Epithelial cell of proximal tubule (primary cell): ENCODE results near the gene PIK3R1. TPM values are rescaled to one million over a fixed set of nuclear protein-coding genes. Genes with fewer than 3 reads are reported as not detected.

Experiments used
- DNase-seq: peaks from one replicate; pipeline ENCODE4 v3.0.0-alpha.2; 2011; ENCODE audit warnings: low read depth
- H3K4me3 ChIP-seq: 2 replicates; pipeline ENCODE4 v1.5.1; 2011; ENCODE audit warnings: low read depth, mild to moderate bottlenecking, low read length
- CTCF ChIP-seq: conservative IDR thresholded peaks from 2 replicates; pipeline ENCODE4 v1.5.1; 2012; ENCODE audit warnings: low read depth, mild to moderate bottlenecking, low read length
- total RNA-seq: library from RNA; depleted of rRNA; stranded (reverse); fragments of >200 nt; gene quantifications from 2 replicates; pipeline ENCODE4 v1.2.3, GENCODE V29; 2015

Gene PIK3R1
- total RNA-seq, 1 donor from 2014 or later, result 5.9 TPM

DNA sequence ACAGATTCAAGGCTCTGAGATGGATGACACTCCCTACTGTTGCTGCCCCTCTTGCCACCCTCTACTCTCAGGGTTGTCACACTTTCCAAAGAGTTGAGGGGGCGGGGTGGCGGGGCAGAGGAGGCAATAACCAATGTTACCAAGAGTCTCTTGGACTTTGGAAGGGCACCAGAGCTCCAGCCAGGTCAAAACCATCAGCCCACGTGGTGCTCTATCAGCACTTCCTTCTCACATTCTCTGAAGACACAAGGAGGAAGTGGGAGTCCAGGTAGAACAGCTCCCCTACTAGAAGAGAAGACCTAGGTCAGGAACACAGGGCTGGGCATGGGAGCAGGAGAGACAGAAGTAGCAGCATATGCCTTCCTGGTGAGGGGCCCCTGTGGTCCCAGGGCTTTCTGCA, 33.0 kb upstream of the PIK3R1 start:
- no peak overlapping the region for H3K4me3 ChIP-seq
- DNase-seq, result no peak
- no peak for TF ChIP-seq CTCF

DNA sequence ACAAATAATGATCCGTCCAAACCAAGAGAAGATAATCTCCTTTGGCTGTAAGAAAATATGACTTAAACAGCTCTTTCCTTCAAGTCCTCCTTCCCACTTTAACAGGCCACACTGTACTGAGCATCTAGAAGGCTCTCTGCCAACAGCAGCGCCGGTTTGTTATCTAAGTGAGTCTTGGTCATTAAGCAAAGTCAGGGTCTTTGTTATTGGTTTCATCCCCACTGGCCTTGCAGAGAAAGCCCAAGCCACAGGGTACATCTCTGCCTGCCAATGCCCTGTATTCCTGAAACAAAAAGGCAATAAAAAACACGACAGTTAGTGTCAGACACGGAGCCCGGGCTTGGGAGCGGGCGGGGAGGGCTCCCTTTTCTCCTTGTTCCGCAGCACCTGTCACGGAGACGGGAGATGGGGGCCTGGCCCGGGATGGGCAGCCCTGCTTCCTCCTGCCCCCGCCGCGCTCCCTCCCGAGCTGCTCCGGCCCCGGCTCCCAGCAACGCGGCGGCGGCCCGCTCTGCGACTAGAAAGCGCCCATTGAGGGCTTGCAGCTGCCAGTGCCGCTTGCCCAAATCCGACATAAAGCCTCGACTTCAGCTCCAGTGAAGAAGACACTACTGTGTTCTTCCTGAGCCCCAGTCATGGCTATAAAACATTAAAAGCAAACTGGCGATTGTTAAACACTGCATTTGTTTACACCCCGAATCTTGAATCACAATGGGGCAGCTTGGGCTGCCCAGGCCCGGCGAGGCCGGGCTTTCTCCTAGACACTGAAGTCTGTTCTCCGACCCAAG, 28.1 kb upstream of the PIK3R1 start:
- TF ChIP-seq CTCF, result no peak
- no peak for DNase-seq
- H3K4me3 ChIP-seq, result peak overlapping the region; percentile 27

- no peak for TF ChIP-seq CTCF
- no peak overlapping the region for H3K4me3 ChIP-seq
- DNase-seq, result no peak
Measured at GRCh38 chr5:68189171-68189570, 26.4 kb upstream of the PIK3R1 start.

GRCh38 chr5:68189613-68190012, 25.9 kb upstream of the PIK3R1 start:
- no peak overlapping the region for H3K4me3 ChIP-seq
- DNase-seq, result no peak
- TF ChIP-seq CTCF, result no peak

GRCh38 chr5:68190619-68191018, 24.9 kb upstream of the PIK3R1 start:
- no peak for TF ChIP-seq CTCF
- no peak for DNase-seq
- no peak overlapping the region for H3K4me3 ChIP-seq

DNA sequence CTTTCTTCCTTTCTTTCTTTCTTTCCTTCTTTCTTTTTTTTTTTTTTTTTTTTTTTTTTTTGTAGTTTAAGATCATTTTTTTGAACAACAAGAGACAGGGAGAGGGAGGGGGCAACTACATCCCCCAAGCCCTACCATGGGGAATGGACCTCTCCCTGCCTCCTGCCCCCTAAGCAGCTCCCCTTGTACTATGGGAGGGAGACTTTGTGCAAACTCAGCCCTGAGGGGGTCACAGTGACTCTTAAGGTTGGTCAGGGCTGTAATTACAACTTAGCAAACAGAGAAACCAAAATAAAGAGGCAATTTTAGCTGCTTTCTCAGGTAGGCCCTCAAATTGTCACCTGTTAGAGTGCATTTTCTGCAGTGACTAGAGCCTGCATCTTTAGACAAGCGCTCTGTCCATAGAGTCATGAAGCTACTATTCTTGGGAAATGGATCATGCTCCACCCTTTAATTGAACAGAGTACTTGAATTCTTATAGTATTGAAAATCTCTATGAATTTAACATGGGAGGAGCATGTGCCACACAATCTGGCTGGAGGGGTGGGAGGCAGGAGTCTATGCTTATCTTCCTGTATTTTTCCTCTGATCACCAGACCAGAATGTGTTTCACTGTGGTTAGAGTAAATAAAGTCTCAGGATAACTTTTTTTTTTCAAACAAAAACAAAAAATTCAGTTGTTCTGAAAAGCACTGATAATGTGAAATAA, 24.3 kb upstream of the PIK3R1 start:
- H3K4me3 ChIP-seq, result no peak overlapping the region
- TF ChIP-seq CTCF, result no peak
- DNase-seq, result no peak
